SK-N-SH treated with all-trans-retinoic acid at 6 μM for 48 hours (cell line): ENCODE data around the gene HOXA4.

Experiments
- OSR1 ChIP-seq: fragments of 250-450 bp; sonication (Bioruptor Pico); IDR thresholded peaks from 2 replicates; pipeline ENCODE4 v1.8.0; 2022; ENCODE audit warnings: moderate library complexity, mild to moderate bottlenecking, inconsistent platforms
- PATZ1 ChIP-seq: fragments of 250-450 bp; sonication (Bioruptor Pico); IDR thresholded peaks from 2 replicates; pipeline ENCODE4 v1.8.0; 2020; ENCODE audit warnings: mild to moderate bottlenecking, moderate library complexity, borderline replicate concordance
- PPARA ChIP-seq: fragments of 250-450 bp; sonication (Bioruptor Pico); IDR thresholded peaks from 2 replicates; pipeline ENCODE4 v1.5.0; 2020; ENCODE audit warnings: mild to moderate bottlenecking, borderline replicate concordance
- SNAI2 ChIP-seq: fragments of 250-450 bp; sonication (Bioruptor Pico); IDR thresholded peaks from 2 replicates; pipeline ENCODE4 v1.5.0; 2020; ENCODE audit warnings: mild to moderate bottlenecking, moderate library complexity
- TCF4 ChIP-seq: fragments of 250-450 bp; sonication (Bioruptor Pico); IDR thresholded peaks from 2 replicates; pipeline ENCODE4 v1.8.0; 2021; ENCODE audit warnings: mild to moderate bottlenecking, moderate library complexity, borderline replicate concordance
- TSHZ2 ChIP-seq: fragments of 250-450 bp; sonication (Bioruptor Pico); IDR thresholded peaks from 2 replicates; pipeline ENCODE4 v1.5.0; 2020; ENCODE audit warnings: mild to moderate bottlenecking, moderate library complexity
- ZFP3 ChIP-seq: fragments of 250-450 bp; sonication (Bioruptor Pico); IDR thresholded peaks from 2 replicates; pipeline ENCODE4 v1.5.0; 2020; ENCODE audit warnings: mild to moderate bottlenecking, moderate library complexity
- TF ChIP-seq, protein P1 (sequence below): fragments of 250-450 bp; sonication (Bioruptor Pico); IDR thresholded peaks from 2 replicates; pipeline ENCODE4 v1.8.0; 2021; ENCODE audit warnings: low read depth, mild to moderate bottlenecking, moderate library complexity, borderline replicate concordance
- TF ChIP-seq, protein P2 (sequence below): fragments of 250-450 bp; sonication (Bioruptor Pico); IDR thresholded peaks from 2 replicates; pipeline ENCODE4 v1.5.1; 2021; ENCODE audit warnings: mild to moderate bottlenecking, moderate library complexity
- TF ChIP-seq, protein P3 (sequence below): fragments of 250-450 bp; sonication (Bioruptor Pico); IDR thresholded peaks from 2 replicates; pipeline ENCODE4 v1.5.1; 2020; ENCODE audit warnings: low read depth, mild to moderate bottlenecking, moderate library complexity

DNA sequence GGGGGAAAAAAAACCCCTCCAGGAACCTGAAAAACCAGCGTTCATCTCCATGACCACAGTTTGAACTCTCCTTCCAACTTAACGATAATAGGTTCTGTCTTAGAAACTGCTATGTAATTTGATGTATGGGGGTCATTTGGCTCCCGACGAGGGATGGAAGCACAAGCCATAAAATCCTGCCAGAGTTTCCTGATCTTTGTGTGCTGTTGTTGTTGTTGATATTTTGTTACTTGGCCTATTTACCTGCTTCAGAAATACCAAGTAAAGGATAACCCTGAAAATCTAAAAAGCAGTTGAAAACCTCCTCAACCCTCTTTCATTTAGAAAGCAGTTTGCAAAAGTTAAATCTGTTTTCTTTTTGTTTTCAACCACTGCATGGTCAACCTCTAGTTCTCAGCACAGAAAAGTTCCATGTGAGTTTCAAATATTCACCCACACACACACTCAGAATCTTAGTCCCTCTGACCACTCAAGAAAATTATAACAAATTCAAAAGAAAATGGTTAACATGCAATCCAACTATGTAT, 18.7 kb downstream of the HOXA4 start:
- TF ChIP-seq PPARA = no peak
- no peak for TF ChIP-seq PATZ1 (CRISPR knock-in tag)
- TF ChIP-seq, protein P1, sequence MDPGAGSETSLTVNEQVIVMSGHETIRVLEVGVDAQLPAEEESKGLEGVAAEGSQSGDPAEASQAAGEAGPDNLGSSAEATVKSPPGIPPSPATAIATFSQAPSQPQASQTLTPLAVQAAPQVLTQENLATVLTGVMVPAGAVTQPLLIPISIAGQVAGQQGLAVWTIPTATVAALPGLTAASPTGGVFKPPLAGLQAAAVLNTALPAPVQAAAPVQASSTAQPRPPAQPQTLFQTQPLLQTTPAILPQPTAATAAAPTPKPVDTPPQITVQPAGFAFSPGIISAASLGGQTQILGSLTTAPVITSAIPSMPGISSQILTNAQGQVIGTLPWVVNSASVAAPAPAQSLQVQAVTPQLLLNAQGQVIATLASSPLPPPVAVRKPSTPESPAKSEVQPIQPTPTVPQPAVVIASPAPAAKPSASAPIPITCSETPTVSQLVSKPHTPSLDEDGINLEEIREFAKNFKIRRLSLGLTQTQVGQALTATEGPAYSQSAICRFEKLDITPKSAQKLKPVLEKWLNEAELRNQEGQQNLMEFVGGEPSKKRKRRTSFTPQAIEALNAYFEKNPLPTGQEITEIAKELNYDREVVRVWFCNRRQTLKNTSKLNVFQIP = no peak
- TF ChIP-seq, protein P2, sequence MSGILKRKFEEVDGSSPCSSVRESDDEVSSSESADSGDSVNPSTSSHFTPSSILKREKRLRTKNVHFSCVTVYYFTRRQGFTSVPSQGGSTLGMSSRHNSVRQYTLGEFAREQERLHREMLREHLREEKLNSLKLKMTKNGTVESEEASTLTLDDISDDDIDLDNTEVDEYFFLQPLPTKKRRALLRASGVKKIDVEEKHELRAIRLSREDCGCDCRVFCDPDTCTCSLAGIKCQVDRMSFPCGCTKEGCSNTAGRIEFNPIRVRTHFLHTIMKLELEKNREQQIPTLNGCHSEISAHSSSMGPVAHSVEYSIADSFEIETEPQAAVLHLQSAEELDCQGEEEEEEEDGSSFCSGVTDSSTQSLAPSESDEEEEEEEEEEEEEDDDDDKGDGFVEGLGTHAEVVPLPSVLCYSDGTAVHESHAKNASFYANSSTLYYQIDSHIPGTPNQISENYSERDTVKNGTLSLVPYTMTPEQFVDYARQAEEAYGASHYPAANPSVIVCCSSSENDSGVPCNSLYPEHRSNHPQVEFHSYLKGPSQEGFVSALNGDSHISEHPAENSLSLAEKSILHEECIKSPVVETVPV = no peak
- no peak for TF ChIP-seq TSHZ2
- TF ChIP-seq, protein P3, sequence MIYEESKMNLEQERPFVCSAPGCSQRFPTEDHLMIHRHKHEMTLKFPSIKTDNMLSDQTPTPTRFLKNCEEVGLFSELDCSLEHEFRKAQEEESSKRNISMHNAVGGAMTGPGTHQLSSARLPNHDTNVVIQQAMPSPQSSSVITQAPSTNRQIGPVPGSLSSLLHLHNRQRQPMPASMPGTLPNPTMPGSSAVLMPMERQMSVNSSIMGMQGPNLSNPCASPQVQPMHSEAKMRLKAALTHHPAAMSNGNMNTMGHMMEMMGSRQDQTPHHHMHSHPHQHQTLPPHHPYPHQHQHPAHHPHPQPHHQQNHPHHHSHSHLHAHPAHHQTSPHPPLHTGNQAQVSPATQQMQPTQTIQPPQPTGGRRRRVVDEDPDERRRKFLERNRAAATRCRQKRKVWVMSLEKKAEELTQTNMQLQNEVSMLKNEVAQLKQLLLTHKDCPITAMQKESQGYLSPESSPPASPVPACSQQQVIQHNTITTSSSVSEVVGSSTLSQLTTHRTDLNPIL (CRISPR knock-in tag) = no peak
- TF ChIP-seq TCF4 (CRISPR knock-in tag) = no peak
- no peak for TF ChIP-seq OSR1 (CRISPR knock-in tag)
- TF ChIP-seq ZFP3 (CRISPR knock-in tag) = no peak
- TF ChIP-seq SNAI2 (CRISPR knock-in tag) = no peak
